GM23338 (cell line): ENCODE measurements around the gene GRWD1. TPM values are rescaled to one million over a fixed set of nuclear protein-coding genes. Genes with fewer than 3 reads are reported as not detected.
"Not testable (repeated sequence)": the region's sequence is repeated elsewhere in the genome, so short reads cannot be mapped to it uniquely, and the experiment has no call there.

Experiments used
- ATAC-seq: fragments of 200-7000 bp; cut with Tn5 transposase; 3 replicates; pipeline ENCODE4 v1.9.1; 2020
- DNase-seq: peaks from one replicate; pipeline ENCODE4 v3.0.0-alpha.2; 2015; ENCODE audit warnings: low spot score
- H2AFZ ChIP-seq: fragments of 200-600 bp; sonication (generic); 2 replicates; pipeline ENCODE4 v1.8.0; 2016; ENCODE audit warnings: antibody characterized with exemption, mild to moderate bottlenecking, moderate library complexity
- H3F3A ChIP-seq: fragments of 200-600 bp; sonication (generic); replicated peaks from 2 replicates; pipeline ENCODE4 v1.8.0; 2017; ENCODE audit warnings: antibody characterized with exemption, mixed run types, low read depth
- H3K27ac ChIP-seq: fragments of 200-600 bp; sonication (generic); 2 replicates; pipeline ENCODE4 v1.6.1; 2016; ENCODE audit warnings: low read depth
- H3K27me3 ChIP-seq: fragments of 200-600 bp; sonication (generic); 2 replicates; pipeline ENCODE4 v1.8.0; 2016; ENCODE audit warnings: mild to moderate bottlenecking, mixed run types, moderate library complexity; ENCODE audit not compliant: insufficient read depth
- H3K36me3 ChIP-seq: fragments of 200-600 bp; sonication (generic); 2 replicates; pipeline ENCODE4 v1.8.0; 2016; ENCODE audit warnings: mild to moderate bottlenecking; ENCODE audit not compliant: insufficient read depth
- H3K4me1 ChIP-seq: fragments of 200-600 bp; sonication (generic); 2 replicates; pipeline ENCODE4 v1.8.0; 2016; ENCODE audit warnings: mild to moderate bottlenecking, moderate library complexity; ENCODE audit not compliant: insufficient read depth
- H3K4me2 ChIP-seq: fragments of 200-600 bp; sonication (generic); 2 replicates; pipeline ENCODE4 v1.7.1; 2017; ENCODE audit warnings: mixed run types
- H3K4me3 ChIP-seq: fragments of 200-600 bp; sonication (generic); 2 replicates; pipeline ENCODE4 v1.6.1; 2016; ENCODE audit warnings: mixed run types
- H3K79me2 ChIP-seq: fragments of 200-600 bp; sonication (generic); replicated peaks from 2 replicates; pipeline ENCODE4 v1.8.0; 2017; ENCODE audit warnings: mild to moderate bottlenecking; ENCODE audit not compliant: insufficient read depth
- H3K9me2 ChIP-seq: fragments of 200-600 bp; sonication (generic); 2 replicates; pipeline ENCODE4 v1.8.0; 2017; ENCODE audit not compliant: insufficient read depth
- H4K20me1 ChIP-seq: fragments of 200-600 bp; sonication (generic); replicated peaks from 2 replicates; pipeline ENCODE4 v1.8.0; 2017; ENCODE audit warnings: mild to moderate bottlenecking; ENCODE audit not compliant: insufficient read depth
- H3K27ac Mint-ChIP-seq: 2 replicates; pipeline ENCODE4 v1.8.0; 2020; ENCODE audit warnings: inconsistent platforms, mild to moderate bottlenecking, moderate library complexity, mixed read lengths
- H3K27me3 Mint-ChIP-seq: 3 replicates; pipeline ENCODE4 v1.8.0; 2022; ENCODE audit warnings: low read depth, mild to moderate bottlenecking, moderate library complexity, mixed read lengths, inconsistent platforms; ENCODE audit not compliant: insufficient read depth, poor library complexity
- H3K36me3 Mint-ChIP-seq: 3 replicates; pipeline ENCODE4 v1.8.0; 2021; ENCODE audit warnings: low read depth, mild to moderate bottlenecking, inconsistent platforms, moderate library complexity, mixed read lengths
- H3K4me1 Mint-ChIP-seq: 3 replicates; pipeline ENCODE4 v1.8.0; 2020; ENCODE audit warnings: mild to moderate bottlenecking, inconsistent platforms, mixed read lengths
- H3K4me3 Mint-ChIP-seq: 3 replicates; pipeline ENCODE4 v1.8.0; 2021; ENCODE audit warnings: moderate library complexity, mild to moderate bottlenecking, inconsistent platforms, mixed read lengths
- H3K9me3 Mint-ChIP-seq: 3 replicates; pipeline ENCODE4 v1.8.0; 2020; ENCODE audit warnings: moderate library complexity, mild to moderate bottlenecking, inconsistent platforms, mixed read lengths
- CREB1 ChIP-seq: fragments of 250-450 bp; sonication (Bioruptor Pico); IDR thresholded peaks from 2 replicates; pipeline ENCODE4 v1.5.0; 2020; ENCODE audit warnings: low read depth, mild to moderate bottlenecking, moderate library complexity
- polyA plus RNA-seq: library from polyadenylated mRNA; unstranded; fragments of >200 nt; fragmentation: Nextera tagmentation; extraction: Ambion mirVana; gene quantifications from 2 replicates; pipeline ENCODE4 v1.2.1, GENCODE V29; 2016
- total RNA-seq: library from RNA; depleted of rRNA; stranded (reverse); fragments of >200 nt; shearing (Covaris generic); gene quantifications from 2 replicates; pipeline ENCODE4 v1.2.3, GENCODE V29; 2014
- TF ChIP-seq, protein P1 (sequence below): fragments of 250-450 bp; sonication (Bioruptor Pico); IDR thresholded peaks from 2 replicates; pipeline ENCODE4 v1.5.0; 2020; ENCODE audit warnings: mild to moderate bottlenecking, moderate library complexity
- TF ChIP-seq, protein P2 (sequence below), 2 experiments: fragments of 200-600 bp in 1 of 2; sonication (generic) in 1 of 2; conservative IDR thresholded peaks; 2 replicates each; pipeline versions ENCODE4 v1.5.1 to v1.6.1; 2016 to 2017; ENCODE audit warnings: antibody characterized with exemption in 2 of 2, low read depth in 2 of 2, mild to moderate bottlenecking in 2 of 2, moderate library complexity in 1 of 2

The GRWD1 gene
- total and polyA plus RNA-seq, 2 experiments from 2014 or later: 23.2 to 58.0 TPM

DNA sequence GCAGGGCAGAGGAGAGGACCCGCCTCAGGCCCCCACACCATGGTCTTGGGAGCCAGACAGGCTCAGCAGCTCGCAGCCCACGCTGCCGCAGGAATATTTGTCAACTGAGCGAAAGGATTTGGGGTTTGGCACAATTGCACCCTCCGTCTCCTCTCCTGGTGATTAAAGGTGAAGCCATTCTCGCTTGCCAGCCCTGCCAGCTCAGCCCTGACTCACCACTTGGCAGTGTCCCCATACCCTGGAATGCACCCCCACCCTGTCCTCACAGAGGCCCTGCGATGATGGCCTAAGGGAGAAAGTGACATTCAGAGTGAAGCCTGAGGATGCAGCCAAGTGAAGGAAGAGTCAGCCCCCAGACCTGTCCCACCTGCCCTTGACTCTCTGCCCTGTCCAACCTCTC lies 42.2 kb downstream of the GRWD1 start:
- H3K4me3 ChIP-seq: no peak overlapping the region
- ATAC-seq: no peak

DNA sequence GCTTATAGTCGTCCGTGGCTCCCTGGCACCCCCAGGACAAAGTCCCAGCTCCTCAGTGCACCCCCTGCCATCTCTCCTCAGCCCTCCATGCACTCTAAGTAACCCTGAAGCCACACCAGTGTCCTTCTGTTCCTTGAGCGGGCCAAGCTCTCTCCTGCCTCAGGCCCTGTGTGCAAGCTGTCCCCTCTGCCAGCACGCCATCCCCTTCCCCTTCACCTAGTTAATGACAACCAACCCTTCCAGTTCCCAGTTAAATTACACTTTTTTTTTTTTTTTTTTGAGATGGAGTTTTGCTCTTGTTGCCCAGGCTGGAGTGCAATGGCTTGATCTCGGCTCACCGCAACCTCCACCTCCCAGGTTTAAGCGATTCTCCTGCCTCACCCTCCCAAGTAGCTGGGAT lies 42.7 kb downstream of the GRWD1 start:
- H3K36me3 Mint-ChIP-seq, H3K9me2 ChIP-seq, H3K9me3 Mint-ChIP-seq, H3K36me3 ChIP-seq, H3K4me3 Mint-ChIP-seq, H3K27ac ChIP-seq, H2AFZ ChIP-seq, DNase-seq, H3K79me2 ChIP-seq, H4K20me1 ChIP-seq, H3K27ac Mint-ChIP-seq, H3K4me3 ChIP-seq, H3K4me2 ChIP-seq, ATAC-seq, H3K27me3 ChIP-seq: not testable (repeated sequence)
- Mint-ChIP-seq H3K27me3 (peaks cover 45% of the 10 kb centered on the region), H3K4me1 (peaks cover 19% of the 10 kb centered on the region)
- Histone ChIP-seq H3F3A (peaks cover 30% of the 10 kb centered on the region), H3K4me1 (peaks cover 17% of the 10 kb centered on the region)

More for the DNA sequence above, 42.2 kb downstream of the GRWD1 start:
- no peak overlapping the region for H3K27ac ChIP-seq
- Mint-ChIP-seq H3K27ac (no peak overlapping the region), H3K36me3 (peaks cover 8% of the 10 kb centered on the region), H3K4me3 (no peak overlapping the region), H3K4me1 (peaks cover 19% of the 10 kb centered on the region), H3K27me3 (peaks cover 44% of the 10 kb centered on the region), H3K9me3 (peaks cover 2% of the 10 kb centered on the region)
- peaks cover 17% of the 10 kb centered on the region for H3K4me1 ChIP-seq
- no peak for DNase-seq
- H3K79me2 ChIP-seq: no peaks in the 10 kb centered on the region
- no peaks in the 10 kb centered on the region for H3K9me2 ChIP-seq
- H4K20me1 ChIP-seq: peaks cover 6% of the 10 kb centered on the region; the same call in 1 of the 2 replicates
- no peak for TF ChIP-seq CREB1 (CRISPR knock-in tag)
- TF ChIP-seq, protein P1, sequence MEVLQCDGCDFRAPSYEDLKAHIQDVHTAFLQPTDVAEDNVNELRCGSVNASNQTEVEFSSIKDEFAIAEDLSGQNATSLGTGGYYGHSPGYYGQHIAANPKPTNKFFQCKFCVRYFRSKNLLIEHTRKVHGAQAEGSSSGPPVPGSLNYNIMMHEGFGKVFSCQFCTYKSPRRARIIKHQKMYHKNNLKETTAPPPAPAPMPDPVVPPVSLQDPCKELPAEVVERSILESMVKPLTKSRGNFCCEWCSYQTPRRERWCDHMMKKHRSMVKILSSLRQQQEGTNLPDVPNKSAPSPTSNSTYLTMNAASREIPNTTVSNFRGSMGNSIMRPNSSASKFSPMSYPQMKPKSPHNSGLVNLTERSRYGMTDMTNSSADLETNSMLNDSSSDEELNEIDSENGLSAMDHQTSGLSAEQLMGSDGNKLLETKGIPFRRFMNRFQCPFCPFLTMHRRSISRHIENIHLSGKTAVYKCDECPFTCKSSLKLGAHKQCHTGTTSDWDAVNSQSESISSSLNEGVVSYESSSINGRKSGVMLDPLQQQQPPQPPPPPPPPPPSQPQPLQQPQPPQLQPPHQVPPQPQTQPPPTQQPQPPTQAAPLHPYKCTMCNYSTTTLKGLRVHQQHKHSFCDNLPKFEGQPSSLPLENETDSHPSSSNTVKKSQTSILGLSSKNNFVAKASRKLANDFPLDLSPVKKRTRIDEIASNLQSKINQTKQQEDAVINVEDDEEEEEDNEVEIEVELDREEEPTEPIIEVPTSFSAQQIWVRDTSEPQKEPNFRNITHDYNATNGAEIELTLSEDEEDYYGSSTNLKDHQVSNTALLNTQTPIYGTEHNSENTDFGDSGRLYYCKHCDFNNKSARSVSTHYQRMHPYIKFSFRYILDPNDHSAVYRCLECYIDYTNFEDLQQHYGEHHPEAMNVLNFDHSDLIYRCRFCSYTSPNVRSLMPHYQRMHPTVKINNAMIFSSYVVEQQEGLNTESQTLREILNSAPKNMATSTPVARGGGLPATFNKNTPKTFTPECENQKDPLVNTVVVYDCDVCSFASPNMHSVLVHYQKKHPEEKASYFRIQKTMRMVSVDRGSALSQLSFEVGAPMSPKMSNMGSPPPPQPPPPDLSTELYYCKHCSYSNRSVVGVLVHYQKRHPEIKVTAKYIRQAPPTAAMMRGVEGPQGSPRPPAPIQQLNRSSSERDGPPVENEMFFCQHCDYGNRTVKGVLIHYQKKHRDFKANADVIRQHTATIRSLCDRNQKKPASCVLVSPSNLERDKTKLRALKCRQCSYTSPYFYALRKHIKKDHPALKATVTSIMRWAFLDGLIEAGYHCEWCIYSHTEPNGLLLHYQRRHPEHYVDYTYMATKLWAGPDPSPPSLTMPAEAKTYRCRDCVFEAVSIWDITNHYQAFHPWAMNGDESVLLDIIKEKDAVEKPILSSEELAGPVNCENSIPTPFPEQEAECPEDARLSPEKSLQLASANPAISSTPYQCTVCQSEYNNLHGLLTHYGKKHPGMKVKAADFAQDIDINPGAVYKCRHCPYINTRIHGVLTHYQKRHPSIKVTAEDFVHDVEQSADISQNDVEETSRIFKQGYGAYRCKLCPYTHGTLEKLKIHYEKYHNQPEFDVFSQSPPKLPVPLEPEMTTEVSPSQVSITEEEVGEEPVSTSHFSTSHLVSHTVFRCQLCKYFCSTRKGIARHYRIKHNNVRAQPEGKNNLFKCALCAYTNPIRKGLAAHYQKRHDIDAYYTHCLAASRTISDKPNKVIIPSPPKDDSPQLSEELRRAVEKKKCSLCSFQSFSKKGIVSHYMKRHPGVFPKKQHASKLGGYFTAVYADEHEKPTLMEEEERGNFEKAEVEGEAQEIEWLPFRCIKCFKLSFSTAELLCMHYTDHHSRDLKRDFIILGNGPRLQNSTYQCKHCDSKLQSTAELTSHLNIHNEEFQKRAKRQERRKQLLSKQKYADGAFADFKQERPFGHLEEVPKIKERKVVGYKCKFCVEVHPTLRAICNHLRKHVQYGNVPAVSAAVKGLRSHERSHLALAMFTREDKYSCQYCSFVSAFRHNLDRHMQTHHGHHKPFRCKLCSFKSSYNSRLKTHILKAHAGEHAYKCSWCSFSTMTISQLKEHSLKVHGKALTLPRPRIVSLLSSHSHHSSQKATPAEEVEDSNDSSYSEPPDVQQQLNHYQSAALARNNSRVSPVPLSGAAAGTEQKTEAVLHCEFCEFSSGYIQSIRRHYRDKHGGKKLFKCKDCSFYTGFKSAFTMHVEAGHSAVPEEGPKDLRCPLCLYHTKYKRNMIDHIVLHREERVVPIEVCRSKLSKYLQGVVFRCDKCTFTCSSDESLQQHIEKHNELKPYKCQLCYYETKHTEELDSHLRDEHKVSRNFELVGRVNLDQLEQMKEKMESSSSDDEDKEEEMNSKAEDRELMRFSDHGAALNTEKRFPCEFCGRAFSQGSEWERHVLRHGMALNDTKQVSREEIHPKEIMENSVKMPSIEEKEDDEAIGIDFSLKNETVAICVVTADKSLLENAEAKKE (CRISPR knock-in tag): no peak
- TF ChIP-seq, protein P2, sequence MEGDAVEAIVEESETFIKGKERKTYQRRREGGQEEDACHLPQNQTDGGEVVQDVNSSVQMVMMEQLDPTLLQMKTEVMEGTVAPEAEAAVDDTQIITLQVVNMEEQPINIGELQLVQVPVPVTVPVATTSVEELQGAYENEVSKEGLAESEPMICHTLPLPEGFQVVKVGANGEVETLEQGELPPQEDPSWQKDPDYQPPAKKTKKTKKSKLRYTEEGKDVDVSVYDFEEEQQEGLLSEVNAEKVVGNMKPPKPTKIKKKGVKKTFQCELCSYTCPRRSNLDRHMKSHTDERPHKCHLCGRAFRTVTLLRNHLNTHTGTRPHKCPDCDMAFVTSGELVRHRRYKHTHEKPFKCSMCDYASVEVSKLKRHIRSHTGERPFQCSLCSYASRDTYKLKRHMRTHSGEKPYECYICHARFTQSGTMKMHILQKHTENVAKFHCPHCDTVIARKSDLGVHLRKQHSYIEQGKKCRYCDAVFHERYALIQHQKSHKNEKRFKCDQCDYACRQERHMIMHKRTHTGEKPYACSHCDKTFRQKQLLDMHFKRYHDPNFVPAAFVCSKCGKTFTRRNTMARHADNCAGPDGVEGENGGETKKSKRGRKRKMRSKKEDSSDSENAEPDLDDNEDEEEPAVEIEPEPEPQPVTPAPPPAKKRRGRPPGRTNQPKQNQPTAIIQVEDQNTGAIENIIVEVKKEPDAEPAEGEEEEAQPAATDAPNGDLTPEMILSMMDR (conservative IDR thresholded peaks at IDR 0.05; ENCODE audit: low read depth in 2 of 2): no peak
- no peaks in the 10 kb centered on the region for H3K27me3 ChIP-seq
- H3K4me2 ChIP-seq: no peak overlapping the region
- no peak overlapping the region for H2AFZ ChIP-seq
- H3K36me3 ChIP-seq: no peaks in the 10 kb centered on the region
- H3F3A ChIP-seq: peaks cover 30% of the 10 kb centered on the region
